K562 (cell line): ENCODE data around the gene CCNY.

ENCODE experiments used
- CTCF ChIP-seq, 3 experiments: IDR thresholded peaks in 2 of 3; conservative IDR thresholded peaks in 1 of 3; 2 replicates each; pipeline ENCODE4 v1.5.1; 2011 to 2012; ENCODE audit warnings: low read length in 3 of 3, mild to moderate bottlenecking in 3 of 3, control low read depth in 2 of 3, improper control_type of control experiment in 1 of 3, inconsistent platforms in 1 of 3, low read depth in 1 of 3, mixed read lengths in 1 of 3, moderate library complexity in 1 of 3; ENCODE audit not compliant: insufficient read depth in 2 of 3
- FOXJ3 ChIP-seq: sonication (generic); formaldehyde crosslinking; IDR thresholded peaks from 2 replicates; pipeline ENCODE4 v1.4.0; 2020; ENCODE audit warnings: mild to moderate bottlenecking, missing genetic modification reagents
- HDAC1 ChIP-seq, 2 experiments: fragments of 450-650 bp; IDR thresholded peaks; 2 replicates each; pipeline ENCODE4 v1.6.1; 2016 to 2017; ENCODE audit warnings: inconsistent platforms in 1 of 2, mild to moderate bottlenecking in 1 of 2, moderate library complexity in 1 of 2
- HDAC6 ChIP-seq: IDR thresholded peaks from 2 replicates; pipeline ENCODE4 v1.6.1; 2012; ENCODE audit warnings: low read depth, mild to moderate bottlenecking, control low read depth, inconsistent platforms, low read length, moderate library complexity
- MAFK ChIP-seq: IDR thresholded peaks from 2 replicates; pipeline ENCODE4 v1.6.1; 2011; ENCODE audit warnings: low read length, improper control_type of control experiment
- POLR2A ChIP-seq: fragments of 450-650 bp; conservative IDR thresholded peaks from 2 replicates; pipeline ENCODE4 v1.6.1; 2016
- PURB ChIP-seq: sonication (generic); formaldehyde crosslinking; IDR thresholded peaks from 2 replicates; pipeline ENCODE4 v1.9.0; 2021; ENCODE audit warnings: low read depth, mild to moderate bottlenecking, missing genetic modification reagents
- RFX1 ChIP-seq: fragments of 450-650 bp; IDR thresholded peaks from 2 replicates; pipeline ENCODE4 v1.6.1; 2016; ENCODE audit warnings: mild to moderate bottlenecking, moderate library complexity
- ZNF311 ChIP-seq: fragments of 250-450 bp; sonication (Bioruptor Pico); IDR thresholded peaks from 2 replicates; pipeline ENCODE4 v1.4.0; 2020; ENCODE audit warnings: mild to moderate bottlenecking, moderate library complexity

GRCh38 chr10:35390843-35391152 lies 54.5 kb downstream of the CCNY start:
- TF ChIP-seq ZNF311 (no peak), CTCF (IDR thresholded peaks at IDR 0.05 in 2 of 3, conservative IDR thresholded peaks at IDR 0.05 in 1 of 3; ENCODE audit: insufficient read depth in 2 of 3, low read depth in 1 of 3, low read length in 3 of 3) (no peak), HDAC6 (no peak), RFX1 (no peak), POLR2A (no peak), MAFK (no peak), HDAC1 (IDR thresholded peaks at IDR 0.05) (no peak), PURB (no peak), FOXJ3 (CRISPR knock-in tag) (no peak)
